GM19099 (cell line): Measurements from ENCODE around the gene ELL.

Source experiments
- POLR2A ChIP-seq: IDR thresholded peaks from 3 replicates; pipeline ENCODE4 v1.6.1; 2011; ENCODE audit warnings: low read depth; ENCODE audit not compliant: insufficient read length; ENCODE audit errors: extremely low read depth

The ELL gene

DNA sequence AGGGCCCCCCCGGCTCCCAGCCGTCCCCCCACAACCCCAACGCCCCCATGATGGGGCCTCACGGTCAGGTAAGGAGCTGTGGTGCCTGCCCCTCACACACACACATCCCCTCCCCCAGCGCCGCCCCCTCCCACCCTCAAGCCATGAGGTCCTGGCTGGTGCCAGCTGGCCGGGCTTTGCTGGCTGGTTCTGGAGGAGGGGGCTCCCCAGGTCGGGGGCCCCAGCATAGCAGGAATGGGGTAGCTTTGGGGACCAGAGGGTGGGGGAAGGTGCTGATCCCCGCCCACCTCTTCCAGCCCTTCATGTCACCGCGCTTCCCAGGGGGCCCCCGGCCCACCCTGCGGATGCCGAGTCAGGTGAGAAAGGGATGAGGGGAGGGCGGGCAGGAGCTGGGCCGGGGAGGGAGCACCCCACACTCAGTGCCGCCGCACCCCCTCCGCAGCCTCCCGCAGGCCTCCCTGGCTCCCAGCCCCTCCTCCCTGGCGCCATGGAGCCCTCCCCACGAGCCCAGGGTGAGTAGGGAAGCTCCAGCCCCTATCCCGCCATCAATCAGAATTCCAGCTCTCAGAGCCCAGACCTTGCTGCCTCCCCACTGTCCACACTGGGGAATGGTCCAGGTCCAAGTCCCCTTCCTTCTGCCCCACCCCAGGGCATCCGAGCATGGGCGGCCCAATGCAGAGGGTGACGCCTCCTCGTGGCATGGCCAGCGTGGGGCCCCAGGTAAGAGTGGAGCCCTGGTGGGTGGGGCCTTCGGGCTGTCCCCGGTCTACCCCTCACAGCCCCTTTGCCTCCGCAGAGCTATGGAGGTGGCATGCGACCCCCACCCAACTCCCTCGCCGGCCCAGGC, 90.3 kb downstream of the ELL start:
- no peak for TF ChIP-seq POLR2A

GRCh38 chr19:18430417-18431144, 91.3 kb downstream of the ELL start:
- no peak for TF ChIP-seq POLR2A

DNA sequence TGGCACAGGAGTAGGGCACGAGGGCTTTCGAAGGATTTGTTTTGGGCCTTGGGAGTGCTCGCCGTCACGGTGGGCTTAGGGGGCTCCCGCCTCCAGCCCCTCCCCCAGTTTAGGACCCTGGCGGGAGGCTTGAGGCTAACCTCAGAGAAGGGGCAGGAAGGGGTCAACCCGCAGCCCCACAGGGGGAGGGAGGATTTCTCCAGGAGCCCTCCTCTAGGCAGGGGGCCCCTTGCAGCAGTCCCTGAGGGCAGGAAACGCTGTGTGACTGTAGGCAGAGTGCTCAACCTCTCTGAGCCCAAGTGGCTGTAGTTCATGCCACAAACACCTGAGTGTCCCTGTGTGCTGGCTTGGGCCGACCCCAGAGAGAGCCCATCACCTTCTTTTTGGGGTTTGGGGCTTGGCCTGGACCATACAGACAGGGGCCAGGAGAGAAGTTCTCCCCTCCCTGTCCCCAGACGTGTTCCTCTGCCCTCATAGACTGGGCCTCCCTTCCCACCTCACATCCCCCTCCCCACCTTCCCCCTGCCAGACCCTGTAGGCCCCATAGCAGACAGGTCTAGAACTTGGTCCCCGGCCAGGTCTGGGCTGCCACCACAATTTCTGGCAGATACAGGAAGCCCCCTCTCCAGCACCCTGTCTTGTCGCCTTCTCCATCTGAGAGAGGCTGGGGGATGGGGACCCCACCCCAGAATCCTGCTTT, 92.0 kb downstream of the ELL start:
- no peak for TF ChIP-seq POLR2A

- no peak for TF ChIP-seq POLR2A
These were observed 92.8 kb downstream of the ELL start for GRCh38 chr19:18428787-18429674.

GRCh38 chr19:18428173-18428786, 93.6 kb downstream of the ELL start:
- no peak for TF ChIP-seq POLR2A

DNA sequence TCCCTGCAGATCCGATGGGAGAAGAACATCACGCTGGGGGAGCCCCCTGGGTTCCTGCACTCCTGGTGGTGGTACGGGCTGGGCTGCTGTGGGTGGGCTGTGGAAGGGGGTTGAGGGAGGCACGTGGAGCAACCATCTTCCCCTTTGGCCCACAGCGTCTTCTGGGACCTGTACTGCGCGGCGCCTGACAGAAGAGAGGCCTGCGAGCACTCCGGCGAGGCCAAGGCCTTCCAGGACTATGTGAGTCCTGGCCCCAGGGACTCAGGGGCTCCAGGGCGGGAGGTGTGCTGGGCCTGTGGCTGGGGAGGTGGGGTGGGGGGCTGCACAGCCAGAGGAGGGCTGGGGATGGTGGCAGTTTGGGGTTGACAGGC, 94.1 kb downstream of the ELL start:
- no peak for TF ChIP-seq POLR2A

DNA sequence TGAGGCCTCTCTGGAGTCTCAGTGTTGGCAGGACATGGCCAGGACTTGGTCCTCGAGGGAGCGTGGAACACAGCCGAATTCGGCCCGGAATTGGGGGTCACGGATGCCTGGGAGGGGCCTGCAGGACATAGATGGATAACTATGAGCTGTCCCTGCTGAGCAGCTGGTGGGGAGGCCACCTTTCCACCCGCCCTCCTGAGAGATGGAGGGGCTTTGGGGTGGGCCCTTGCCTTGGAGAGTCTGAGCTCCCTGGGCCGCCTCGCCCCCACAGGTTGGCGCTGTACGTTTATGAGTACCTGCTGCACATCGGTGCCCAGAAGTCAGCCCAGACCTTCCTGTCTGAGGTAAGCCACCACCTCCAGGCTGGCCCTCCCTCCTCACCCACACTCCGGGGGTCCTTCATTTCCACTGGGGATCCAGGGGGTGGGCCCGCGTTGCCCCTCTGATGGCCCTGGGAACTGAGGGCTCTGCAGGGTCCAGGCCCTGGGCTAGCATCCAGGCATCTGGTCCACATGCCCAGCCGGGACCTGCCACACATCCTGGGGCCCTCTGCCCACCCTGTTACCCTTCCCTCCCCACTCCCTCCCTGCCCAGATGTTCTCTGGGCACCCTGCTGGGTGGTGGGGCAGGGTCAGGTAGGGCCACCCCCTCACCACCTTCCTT, 94.7 kb downstream of the ELL start:
- no peak for TF ChIP-seq POLR2A

DNA sequence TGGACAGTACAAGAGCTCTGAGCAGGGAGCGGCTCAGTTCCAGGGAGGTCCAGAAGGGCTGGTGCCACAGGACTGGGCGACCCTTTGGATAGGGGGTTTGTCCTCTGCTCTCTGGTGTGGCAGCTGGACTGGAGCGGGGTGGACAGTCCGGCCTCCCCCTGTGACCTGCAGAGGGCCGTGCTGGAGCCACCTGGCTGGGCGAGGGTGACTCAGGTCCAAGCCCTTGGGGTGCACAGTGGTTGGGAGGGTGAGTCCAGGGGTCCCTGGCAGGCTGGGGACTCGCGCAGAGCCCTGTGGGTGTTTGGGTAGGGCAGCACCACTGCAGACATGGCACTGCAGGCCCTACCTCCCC, 95.5 kb downstream of the ELL start:
- no peak for TF ChIP-seq POLR2A

GRCh38 chr19:18425515-18426415, 96.1 kb downstream of the ELL start:
- TF ChIP-seq POLR2A: no peak

GRCh38 chr19:18424890-18425514, 96.9 kb downstream of the ELL start:
- no peak for TF ChIP-seq POLR2A

DNA sequence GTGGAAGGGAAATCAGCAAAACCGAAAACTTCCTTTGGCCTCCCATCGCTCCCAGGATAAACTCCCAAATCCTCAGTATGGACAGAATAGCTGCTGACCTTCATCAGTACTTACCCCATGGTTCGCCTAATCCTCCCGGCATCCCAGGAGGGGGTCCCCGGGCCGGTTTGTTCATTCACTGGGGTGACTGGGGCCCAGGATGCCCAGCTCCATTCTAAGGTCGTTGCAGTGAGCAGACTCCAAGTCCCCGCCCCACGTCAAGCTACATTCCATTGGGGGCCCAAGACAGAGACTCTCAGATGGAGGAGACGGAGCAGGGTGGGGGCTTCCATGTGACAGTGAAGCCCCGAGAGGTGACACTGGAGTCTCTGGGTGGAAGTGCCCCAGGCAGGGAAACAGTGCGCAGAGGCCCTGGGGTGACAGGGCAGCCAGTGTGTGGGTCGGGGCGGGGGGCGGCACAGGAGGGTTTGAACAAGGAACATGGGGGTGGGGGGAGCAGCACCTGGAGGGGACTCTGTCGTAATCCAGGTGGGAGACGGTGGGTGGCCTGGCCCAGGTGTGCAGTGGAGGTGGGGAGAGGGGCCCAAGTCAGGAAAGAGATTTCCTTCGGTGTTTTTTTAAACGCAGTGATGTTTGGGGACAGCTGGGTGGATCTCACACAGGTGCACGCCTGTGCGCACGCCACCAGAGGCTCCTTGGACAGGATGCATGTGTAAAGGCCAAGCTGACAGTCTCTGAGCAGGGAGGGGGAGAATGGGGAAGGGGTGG, 97.6 kb downstream of the ELL start:
- no peak for TF ChIP-seq POLR2A

DNA sequence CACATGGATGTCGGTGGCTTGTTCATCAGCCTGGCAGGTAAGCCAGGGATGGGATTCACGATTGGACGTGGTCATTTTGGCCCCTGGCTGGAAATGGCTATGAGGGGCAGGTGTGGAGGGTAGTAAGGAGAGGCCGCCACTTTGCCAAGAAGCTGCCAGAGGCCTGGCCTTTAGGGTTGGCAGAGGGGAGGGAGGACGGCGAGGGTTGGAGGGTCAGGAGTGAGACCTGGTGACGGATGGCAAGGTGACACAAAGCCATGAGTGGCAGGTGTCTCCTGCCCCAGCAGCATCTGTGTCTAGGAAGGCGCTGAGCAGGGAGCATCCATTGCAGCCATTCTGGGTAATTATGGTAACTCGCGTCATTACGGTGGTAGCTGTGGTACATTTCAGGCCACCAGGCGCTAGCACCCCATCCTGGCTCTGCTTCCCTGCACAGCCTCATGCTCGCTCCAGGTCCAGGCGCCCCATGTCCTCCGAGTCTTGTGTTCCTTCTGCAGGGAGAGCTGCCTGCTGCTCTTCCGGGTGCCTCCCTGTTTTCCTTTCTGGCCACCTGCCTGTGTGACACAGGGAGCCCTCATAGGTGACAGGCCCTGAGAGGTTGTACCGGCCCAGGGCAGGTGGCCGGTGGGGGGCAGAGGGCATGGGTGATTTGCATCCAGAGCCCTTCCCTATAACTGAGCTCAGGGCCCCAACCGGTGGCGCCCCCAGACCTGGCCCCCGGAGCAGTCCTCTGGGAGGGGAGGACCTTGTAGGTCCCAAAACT, 98.4 kb downstream of the ELL start:
- no peak for TF ChIP-seq POLR2A
